K562 (cell line): ENCODE results near the gene MINPP1.

Experiments
- CHD1 ChIP-seq: fragments of 200-600 bp; sonication (generic); IDR thresholded peaks from one replicate; pipeline ENCODE4 v1.6.1; 2012; ENCODE audit warnings: mild to moderate bottlenecking, moderate library complexity, low read length, inconsistent platforms
- CTCF ChIP-seq, 3 experiments: IDR thresholded peaks in 2 of 3; conservative IDR thresholded peaks in 1 of 3; 2 replicates each; pipeline ENCODE4 v1.5.1; 2011 to 2012; ENCODE audit warnings: low read length in 3 of 3, mild to moderate bottlenecking in 3 of 3, control low read depth in 2 of 3, improper control_type of control experiment in 1 of 3, inconsistent platforms in 1 of 3, low read depth in 1 of 3, mixed read lengths in 1 of 3, moderate library complexity in 1 of 3; ENCODE audit not compliant: insufficient read depth in 2 of 3
- ELK3 ChIP-seq: fragments of 450-650 bp; formaldehyde crosslinking; IDR thresholded peaks from 2 replicates; pipeline ENCODE4 v1.4.0; 2020; ENCODE audit warnings: mild to moderate bottlenecking
- EZH2 ChIP-seq: IDR thresholded peaks from 2 replicates; pipeline ENCODE4 v1.6.1; 2012; ENCODE audit warnings: low read depth, mild to moderate bottlenecking, inconsistent platforms, low read length, borderline replicate concordance
- JUN ChIP-seq, 2 experiments: sonication (generic) in 1 of 2; formaldehyde crosslinking in 1 of 2; IDR thresholded peaks; 2 replicates each; pipeline versions ENCODE4 v1.6.1 to v1.8.0; 2012 to 2022; ENCODE audit warnings: borderline replicate concordance in 2 of 2, mild to moderate bottlenecking in 2 of 2, improper control_type of control experiment in 1 of 2, low read depth in 1 of 2, low read length in 1 of 2, missing genetic modification reagents in 1 of 2
- MAX ChIP-seq: sonication (generic); formaldehyde crosslinking; IDR thresholded peaks from 2 replicates; pipeline ENCODE4 v1.9.0; 2022; ENCODE audit warnings: mild to moderate bottlenecking, missing genetic modification reagents
- POLR2AphosphoS5 ChIP-seq: IDR thresholded peaks from 2 replicates; pipeline ENCODE4 v1.6.1; 2011; ENCODE audit warnings: mild to moderate bottlenecking, low read depth, low read length, moderate library complexity; ENCODE audit not compliant: control insufficient read depth, insufficient read depth
- RBM39 ChIP-seq: fragments of 200-400 bp; formaldehyde crosslinking; optimal IDR thresholded peaks from 2 replicates; pipeline ENCODE3; 2018; ENCODE audit warnings: low read depth, low read length
- SMC3 ChIP-seq: conservative IDR thresholded peaks from 2 replicates; pipeline ENCODE4 v1.6.1; 2011; ENCODE audit warnings: low read depth, low read length, improper control_type of control experiment; ENCODE audit not compliant: insufficient read depth
- ZBTB49 ChIP-seq: sonication (generic); formaldehyde crosslinking; IDR thresholded peaks from 2 replicates; pipeline ENCODE4 v1.8.0; 2022; ENCODE audit warnings: missing genetic modification reagents, mild to moderate bottlenecking, borderline replicate concordance
- ZSCAN29 ChIP-seq: fragments of 450-650 bp; IDR thresholded peaks from 2 replicates; pipeline ENCODE4 v1.6.1; 2017

- TF ChIP-seq CTCF (IDR thresholded peaks at IDR 0.05 in 2 of 3, conservative IDR thresholded peaks at IDR 0.05 in 1 of 3; ENCODE audit: insufficient read depth in 2 of 3, low read depth in 1 of 3, low read length in 3 of 3) = no peak
- no peak for TF ChIP-seq JUN (IDR thresholded peaks at IDR 0.05; ENCODE audit: borderline replicate concordance, low read depth, low read length)
- TF ChIP-seq JUN (CRISPR knock-in tag; IDR thresholded peaks at IDR 0.05; ENCODE audit: borderline replicate concordance) = no peak
- no peak for TF ChIP-seq SMC3
- no peak for TF ChIP-seq EZH2
- TF ChIP-seq POLR2AphosphoS5 = peak; percentile 73; the same call in 1 of the 2 replicates
- no peak for TF ChIP-seq CHD1
- TF ChIP-seq RBM39 = no peak
- peak; percentile 46; the same call in 1 of the 2 replicates for TF ChIP-seq MAX (CRISPR knock-in tag)
- TF ChIP-seq ZSCAN29 = no peak
- TF ChIP-seq ELK3 (CRISPR knock-in tag) = no peak
- no peak for TF ChIP-seq ZBTB49 (CRISPR knock-in tag)
Measured at GRCh38 chr10:87504640-87505365, at the start of gene MINPP1.
